PC-3 (cell line): ENCODE measurements around the gene CD2.

Experiments used
- EZH2 ChIP-seq: fragments of 300-600 bp; sonication (generic); IDR thresholded peaks from one replicate; pipeline ENCODE4 v1.6.1; 2017; ENCODE audit warnings: antibody characterized with exemption, mild to moderate bottlenecking, low read length; ENCODE audit not compliant: unreplicated experiment
- TF ChIP-seq, protein P1 (sequence below): fragments of 300-600 bp; sonication (generic); conservative IDR thresholded peaks from 2 replicates; pipeline ENCODE4 v1.5.1; 2017; ENCODE audit warnings: antibody characterized with exemption, low read depth, mild to moderate bottlenecking, low read length

DNA sequence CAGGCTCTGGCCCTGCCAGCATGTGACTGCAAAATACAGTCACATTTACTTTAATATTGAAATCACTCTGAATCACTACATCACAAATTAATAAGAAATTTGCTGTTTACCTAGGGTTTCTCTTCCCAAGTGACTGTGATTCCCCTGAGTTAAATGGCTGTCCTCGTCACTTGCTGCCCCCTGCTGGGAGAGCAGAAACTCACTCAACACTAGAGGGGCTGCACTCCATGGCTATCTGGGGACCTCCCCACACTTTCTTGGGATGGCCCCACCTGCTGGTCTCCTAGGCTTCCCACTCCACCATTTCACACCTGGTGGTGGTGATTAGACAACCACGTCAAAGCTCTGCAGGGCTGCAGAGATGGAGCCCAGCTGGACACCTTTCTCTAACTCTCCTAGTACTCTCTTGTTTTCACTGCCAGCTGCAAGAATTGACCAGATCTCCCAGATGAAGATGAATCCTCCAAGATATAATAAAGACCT is 63.4 kb downstream of the CD2 start:
- TF ChIP-seq, protein P1, sequence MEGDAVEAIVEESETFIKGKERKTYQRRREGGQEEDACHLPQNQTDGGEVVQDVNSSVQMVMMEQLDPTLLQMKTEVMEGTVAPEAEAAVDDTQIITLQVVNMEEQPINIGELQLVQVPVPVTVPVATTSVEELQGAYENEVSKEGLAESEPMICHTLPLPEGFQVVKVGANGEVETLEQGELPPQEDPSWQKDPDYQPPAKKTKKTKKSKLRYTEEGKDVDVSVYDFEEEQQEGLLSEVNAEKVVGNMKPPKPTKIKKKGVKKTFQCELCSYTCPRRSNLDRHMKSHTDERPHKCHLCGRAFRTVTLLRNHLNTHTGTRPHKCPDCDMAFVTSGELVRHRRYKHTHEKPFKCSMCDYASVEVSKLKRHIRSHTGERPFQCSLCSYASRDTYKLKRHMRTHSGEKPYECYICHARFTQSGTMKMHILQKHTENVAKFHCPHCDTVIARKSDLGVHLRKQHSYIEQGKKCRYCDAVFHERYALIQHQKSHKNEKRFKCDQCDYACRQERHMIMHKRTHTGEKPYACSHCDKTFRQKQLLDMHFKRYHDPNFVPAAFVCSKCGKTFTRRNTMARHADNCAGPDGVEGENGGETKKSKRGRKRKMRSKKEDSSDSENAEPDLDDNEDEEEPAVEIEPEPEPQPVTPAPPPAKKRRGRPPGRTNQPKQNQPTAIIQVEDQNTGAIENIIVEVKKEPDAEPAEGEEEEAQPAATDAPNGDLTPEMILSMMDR = peak; percentile 97
- no peak for TF ChIP-seq EZH2
